Measurements from ENCODE around the gene ADGRG3. TPM values are rescaled to one million over a fixed set of nuclear protein-coding genes. Genes with fewer than 3 reads are reported as not detected.

Gene ADGRG3
- total and polyA plus RNA-seq, 2 of the 13 experiments (the other 11 are each of a cell fraction or from before 2014, with no cell fraction given): 2.7 to 11.8 TPM

DNA sequence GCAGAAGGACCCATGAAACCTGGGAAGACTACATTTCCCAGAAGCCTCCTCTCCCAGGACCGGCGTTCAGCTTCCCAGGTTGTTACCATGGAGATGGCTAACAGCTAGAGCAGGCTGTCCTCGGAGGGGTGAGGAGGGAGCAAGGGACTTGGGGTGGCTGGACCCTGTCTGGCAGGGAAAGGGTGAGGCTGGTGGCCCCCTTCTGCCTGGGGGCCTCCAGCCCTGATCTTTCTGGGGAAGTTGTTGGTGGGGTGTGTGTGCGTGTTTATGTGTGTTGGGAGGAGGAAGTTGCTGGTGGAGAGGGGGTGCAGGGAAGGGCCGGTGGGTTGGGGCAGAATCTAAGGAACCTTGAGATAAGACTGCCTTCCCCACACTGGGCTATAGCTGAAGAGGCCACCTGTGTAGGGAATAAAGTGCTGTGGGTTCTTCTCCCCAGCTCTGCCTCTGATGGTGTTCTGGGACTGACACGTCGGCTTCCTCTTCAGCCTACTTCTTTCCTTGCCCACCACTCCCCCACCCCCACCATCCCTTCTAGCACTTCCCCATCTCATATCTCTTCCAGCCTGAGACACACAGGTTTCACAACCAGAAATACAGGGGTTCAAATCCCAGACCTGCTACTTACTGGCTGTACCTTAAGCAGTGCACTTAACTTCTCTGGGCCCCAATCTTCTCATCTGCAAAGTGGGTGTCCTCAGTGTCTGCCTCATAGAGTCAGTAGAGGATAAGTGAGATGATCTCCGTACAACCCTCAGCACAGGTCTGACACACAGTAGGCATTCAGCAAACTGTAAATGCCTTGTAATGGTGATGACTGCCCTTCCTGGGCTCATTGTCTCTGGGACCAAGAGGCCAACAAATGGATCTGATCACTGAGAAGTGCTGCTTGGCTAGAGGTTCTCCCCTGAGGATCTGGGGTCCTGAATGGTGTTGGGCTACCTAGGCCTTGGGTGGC, 26.9 kb downstream of the ADGRG3 start, which contains the start of gene DRC7 (continued):
- 0 out of 2 replicates have a peak, but pooled peaks have one; percentile 32 for TF ChIP-seq ARHGAP35 (CRISPR knock-in tag; IDR thresholded peaks at IDR 0.05; ENCODE audit: borderline replicate concordance)
- peak; percentile 54; the same call in 1 of the 2 replicates for TF ChIP-seq ZFP90 (CRISPR knock-in tag; IDR thresholded peaks at IDR 0.05; ENCODE audit: borderline replicate concordance)
- peak; percentile 34; the same call in 1 of the 2 replicates for TF ChIP-seq NFKBIZ (CRISPR knock-in tag; IDR thresholded peaks at IDR 0.05)
- peak; percentile 64; the same call in 1 of the 3 replicates for TF ChIP-seq MXI1 (IDR thresholded peaks at IDR 0.05; ENCODE audit: borderline replicate concordance, low read depth, low read length)
- TF ChIP-seq TP53 (CRISPR knock-in tag; conservative IDR thresholded peaks at IDR 0.05): no peak
- peak; percentile 76 for TF ChIP-seq SUZ12 (IDR thresholded peaks at IDR 0.05; ENCODE audit: low read depth, low read length)
- peak; percentile 92 for TF ChIP-seq ZNF629 (CRISPR knock-in tag; conservative IDR thresholded peaks at IDR 0.05)
- TF ChIP-seq ZNF335 (CRISPR knock-in tag; IDR thresholded peaks at IDR 0.05): peak; percentile 94
- TF ChIP-seq, protein P1, sequence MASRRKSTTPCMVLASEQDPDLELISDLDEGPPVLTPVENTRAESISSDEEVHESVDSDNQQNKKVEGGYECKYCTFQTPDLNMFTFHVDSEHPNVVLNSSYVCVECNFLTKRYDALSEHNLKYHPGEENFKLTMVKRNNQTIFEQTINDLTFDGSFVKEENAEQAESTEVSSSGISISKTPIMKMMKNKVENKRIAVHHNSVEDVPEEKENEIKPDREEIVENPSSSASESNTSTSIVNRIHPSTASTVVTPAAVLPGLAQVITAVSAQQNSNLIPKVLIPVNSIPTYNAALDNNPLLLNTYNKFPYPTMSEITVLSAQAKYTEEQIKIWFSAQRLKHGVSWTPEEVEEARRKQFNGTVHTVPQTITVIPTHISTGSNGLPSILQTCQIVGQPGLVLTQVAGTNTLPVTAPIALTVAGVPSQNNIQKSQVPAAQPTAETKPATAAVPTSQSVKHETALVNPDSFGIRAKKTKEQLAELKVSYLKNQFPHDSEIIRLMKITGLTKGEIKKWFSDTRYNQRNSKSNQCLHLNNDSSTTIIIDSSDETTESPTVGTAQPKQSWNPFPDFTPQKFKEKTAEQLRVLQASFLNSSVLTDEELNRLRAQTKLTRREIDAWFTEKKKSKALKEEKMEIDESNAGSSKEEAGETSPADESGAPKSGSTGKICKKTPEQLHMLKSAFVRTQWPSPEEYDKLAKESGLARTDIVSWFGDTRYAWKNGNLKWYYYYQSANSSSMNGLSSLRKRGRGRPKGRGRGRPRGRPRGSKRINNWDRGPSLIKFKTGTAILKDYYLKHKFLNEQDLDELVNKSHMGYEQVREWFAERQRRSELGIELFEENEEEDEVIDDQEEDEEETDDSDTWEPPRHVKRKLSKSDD (CRISPR knock-in tag; IDR thresholded peaks at IDR 0.05; ENCODE audit: low read depth): 0 out of 2 replicates have a peak, but pooled peaks have one; percentile 15
- TF ChIP-seq RAD21 (CRISPR knock-in tag; IDR thresholded peaks at IDR 0.05): peak; percentile 20; the same call in 1 of the 2 replicates
- TF ChIP-seq GABPB1 (CRISPR knock-in tag; IDR thresholded peaks at IDR 0.05): peak; percentile 93
- TF ChIP-seq ADNP (CRISPR knock-in tag; IDR thresholded peaks at IDR 0.05): peak; percentile 44; the same call in 1 of the 2 replicates
- no peak for TF ChIP-seq MAFG (CRISPR knock-in tag; IDR thresholded peaks at IDR 0.05)
- TF ChIP-seq ZNF549 (CRISPR knock-in tag; IDR thresholded peaks at IDR 0.05): no peak
- TF ChIP-seq CENPX (CRISPR knock-in tag; IDR thresholded peaks at IDR 0.05): no peak
- TF ChIP-seq, protein P2, sequence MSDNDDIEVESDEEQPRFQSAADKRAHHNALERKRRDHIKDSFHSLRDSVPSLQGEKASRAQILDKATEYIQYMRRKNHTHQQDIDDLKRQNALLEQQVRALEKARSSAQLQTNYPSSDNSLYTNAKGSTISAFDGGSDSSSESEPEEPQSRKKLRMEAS (IDR thresholded peaks at IDR 0.05): peak; percentile 24; the same call in 1 of the 2 replicates
- TF ChIP-seq, protein P3, sequence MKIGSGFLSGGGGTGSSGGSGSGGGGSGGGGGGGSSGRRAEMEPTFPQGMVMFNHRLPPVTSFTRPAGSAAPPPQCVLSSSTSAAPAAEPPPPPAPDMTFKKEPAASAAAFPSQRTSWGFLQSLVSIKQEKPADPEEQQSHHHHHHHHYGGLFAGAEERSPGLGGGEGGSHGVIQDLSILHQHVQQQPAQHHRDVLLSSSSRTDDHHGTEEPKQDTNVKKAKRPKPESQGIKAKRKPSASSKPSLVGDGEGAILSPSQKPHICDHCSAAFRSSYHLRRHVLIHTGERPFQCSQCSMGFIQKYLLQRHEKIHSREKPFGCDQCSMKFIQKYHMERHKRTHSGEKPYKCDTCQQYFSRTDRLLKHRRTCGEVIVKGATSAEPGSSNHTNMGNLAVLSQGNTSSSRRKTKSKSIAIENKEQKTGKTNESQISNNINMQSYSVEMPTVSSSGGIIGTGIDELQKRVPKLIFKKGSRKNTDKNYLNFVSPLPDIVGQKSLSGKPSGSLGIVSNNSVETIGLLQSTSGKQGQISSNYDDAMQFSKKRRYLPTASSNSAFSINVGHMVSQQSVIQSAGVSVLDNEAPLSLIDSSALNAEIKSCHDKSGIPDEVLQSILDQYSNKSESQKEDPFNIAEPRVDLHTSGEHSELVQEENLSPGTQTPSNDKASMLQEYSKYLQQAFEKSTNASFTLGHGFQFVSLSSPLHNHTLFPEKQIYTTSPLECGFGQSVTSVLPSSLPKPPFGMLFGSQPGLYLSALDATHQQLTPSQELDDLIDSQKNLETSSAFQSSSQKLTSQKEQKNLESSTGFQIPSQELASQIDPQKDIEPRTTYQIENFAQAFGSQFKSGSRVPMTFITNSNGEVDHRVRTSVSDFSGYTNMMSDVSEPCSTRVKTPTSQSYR (CRISPR knock-in tag; IDR thresholded peaks at IDR 0.05; ENCODE audit: borderline replicate concordance): no peak
- TF ChIP-seq MIER3 (CRISPR knock-in tag; IDR thresholded peaks at IDR 0.05; ENCODE audit: borderline replicate concordance): peak; percentile 30; the same call in 1 of the 2 replicates
- TF ChIP-seq ZNF143 (CRISPR knock-in tag; IDR thresholded peaks at IDR 0.05): peak; percentile 94
- TF ChIP-seq TGIF2 (CRISPR knock-in tag; IDR thresholded peaks at IDR 0.05): 0 out of 2 replicates have a peak, but pooled peaks have one; percentile 35
- peak; percentile 98 for TF ChIP-seq NR2C2 (CRISPR knock-in tag; IDR thresholded peaks at IDR 0.05; ENCODE audit: borderline replicate concordance)
- TF ChIP-seq, protein P4, sequence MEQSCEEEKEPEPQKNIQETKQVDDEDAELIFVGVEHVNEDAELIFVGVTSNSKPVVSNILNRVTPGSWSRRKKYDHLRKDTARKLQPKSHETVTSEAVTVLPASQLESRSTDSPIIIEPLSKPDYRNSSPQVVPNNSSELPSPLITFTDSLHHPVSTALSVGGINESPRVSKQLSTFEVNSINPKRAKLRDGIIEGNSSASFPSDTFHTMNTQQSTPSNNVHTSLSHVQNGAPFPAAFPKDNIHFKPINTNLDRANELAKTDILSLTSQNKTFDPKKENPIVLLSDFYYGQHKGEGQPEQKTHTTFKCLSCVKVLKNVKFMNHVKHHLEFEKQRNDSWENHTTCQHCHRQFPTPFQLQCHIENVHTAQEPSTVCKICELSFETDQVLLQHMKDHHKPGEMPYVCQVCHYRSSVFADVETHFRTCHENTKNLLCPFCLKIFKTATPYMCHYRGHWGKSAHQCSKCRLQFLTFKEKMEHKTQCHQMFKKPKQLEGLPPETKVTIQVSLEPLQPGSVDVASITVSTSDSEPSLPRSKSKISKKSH (CRISPR knock-in tag; IDR thresholded peaks at IDR 0.05; ENCODE audit: borderline replicate concordance): peak; percentile 54; the same call in 1 of the 2 replicates

Measured in HepG2 (cell line).